Activated B cell treated with CpG ODN at 0.5 μM for 24 hours (primary cell): Measurements from ENCODE around the gene AGRN. TPM values are rescaled to one million over a fixed set of nuclear protein-coding genes. Genes with fewer than 3 reads are reported as not detected.

Experiments used
- ATAC-seq: fragments of 200-7000 bp; cut with Tn5 transposase; one replicate; pipeline ENCODE4 v1.10.0; 2021; ENCODE audit warnings: low read depth, mild to moderate bottlenecking, moderate library complexity
- CTCF ChIA-PET: fragments of 350-600 bp; sonication (Branson Sonifier 250); formaldehyde crosslinking; loops from one replicate; lab custom pipeline; 2021; ENCODE audit warnings: antibody characterized with exemption; lab: Charles Lee
- POLR2A ChIA-PET: fragments of 350-600 bp; sonication (Branson Sonifier 250); formaldehyde crosslinking; loops from one replicate; lab custom pipeline; 2021; ENCODE audit warnings: antibody characterized with exemption; lab: Charles Lee
- DNase-seq: peaks from one replicate; pipeline ENCODE4 v3.0.0; 2022
- H3K27ac Mint-ChIP-seq: one replicate; pipeline ENCODE4 v1.8.0; 2020; ENCODE audit warnings: mixed read lengths
- H3K27me3 Mint-ChIP-seq: one replicate; pipeline ENCODE4 v1.8.0; 2021; ENCODE audit warnings: mixed read lengths
- H3K36me3 Mint-ChIP-seq: one replicate; pipeline ENCODE4 v1.8.0; 2021; ENCODE audit warnings: low read depth, mixed read lengths
- H3K4me1 Mint-ChIP-seq: one replicate; pipeline ENCODE4 v1.8.0; 2021; ENCODE audit warnings: mixed read lengths
- H3K4me3 Mint-ChIP-seq: one replicate; pipeline ENCODE4 v1.8.0; 2020; ENCODE audit warnings: mild to moderate bottlenecking, mixed read lengths
- H3K9me3 Mint-ChIP-seq: one replicate; pipeline ENCODE4 v1.8.0; 2020; ENCODE audit warnings: mixed read lengths
- intact Hi-C: fragments of 100-400 bp; cut with micrococcal nuclease; formaldehyde crosslinking; loops from one replicate; pipeline ENCODE4 v1.15.1; 2024
- total RNA-seq: library from RNA; stranded (reverse); gene quantifications from 2 replicates; pipeline ENCODE4 v1.2.3, GENCODE V29; 2022
- TF ChIP-seq, protein P1 (sequence below): fragments of 200-600 bp; IDR thresholded peaks from one replicate; pipeline ENCODE4 v1.8.0; 2022; ENCODE audit warnings: antibody characterized with exemption, mild to moderate bottlenecking

Gene AGRN
- total RNA-seq, 1 donor from 2014 or later = 27.1 TPM

GRCh38 chr1:972726-973458 lies 47.0 kb upstream of the AGRN start:
- intact Hi-C loops = no loop called here
- Mint-ChIP-seq H3K27me3 (peaks cover 24% of the 10 kb centered on the region), H3K9me3 (no peaks in the 10 kb centered on the region), H3K4me3 (no peak overlapping the region), H3K4me1 (peaks cover 4% of the 10 kb centered on the region), H3K36me3 (no peaks in the 10 kb centered on the region), H3K27ac (no peak overlapping the region)
- ATAC-seq (no peak), DNase-seq (no peak)
- CTCF ChIA-PET = no interaction called here
- POLR2A ChIA-PET = interaction anchor here (0.6 kb wide), 1 partner anchor 165 kb away, joined by 6 read pairs; no protein-coding TSS in a partner anchor
- TF ChIP-seq, protein P1, sequence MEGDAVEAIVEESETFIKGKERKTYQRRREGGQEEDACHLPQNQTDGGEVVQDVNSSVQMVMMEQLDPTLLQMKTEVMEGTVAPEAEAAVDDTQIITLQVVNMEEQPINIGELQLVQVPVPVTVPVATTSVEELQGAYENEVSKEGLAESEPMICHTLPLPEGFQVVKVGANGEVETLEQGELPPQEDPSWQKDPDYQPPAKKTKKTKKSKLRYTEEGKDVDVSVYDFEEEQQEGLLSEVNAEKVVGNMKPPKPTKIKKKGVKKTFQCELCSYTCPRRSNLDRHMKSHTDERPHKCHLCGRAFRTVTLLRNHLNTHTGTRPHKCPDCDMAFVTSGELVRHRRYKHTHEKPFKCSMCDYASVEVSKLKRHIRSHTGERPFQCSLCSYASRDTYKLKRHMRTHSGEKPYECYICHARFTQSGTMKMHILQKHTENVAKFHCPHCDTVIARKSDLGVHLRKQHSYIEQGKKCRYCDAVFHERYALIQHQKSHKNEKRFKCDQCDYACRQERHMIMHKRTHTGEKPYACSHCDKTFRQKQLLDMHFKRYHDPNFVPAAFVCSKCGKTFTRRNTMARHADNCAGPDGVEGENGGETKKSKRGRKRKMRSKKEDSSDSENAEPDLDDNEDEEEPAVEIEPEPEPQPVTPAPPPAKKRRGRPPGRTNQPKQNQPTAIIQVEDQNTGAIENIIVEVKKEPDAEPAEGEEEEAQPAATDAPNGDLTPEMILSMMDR = no peak

GRCh38 chr1:973459-974292 lies 46.2 kb upstream of the AGRN start:
- TF ChIP-seq, protein P1 = no peak
- ChIA-PET POLR2A (no interaction called here), CTCF (interaction anchor here (3.4 kb wide), 1 partner anchor 68 kb away, joined by 10 read pairs; no protein-coding TSS in a partner anchor)
- H3K27me3 Mint-ChIP-seq = peaks cover 28% of the 10 kb centered on the region
- no peak overlapping the region for H3K27ac Mint-ChIP-seq
- intact Hi-C loops = no loop called here
- no peaks in the 10 kb centered on the region for H3K9me3 Mint-ChIP-seq
- DNase-seq (no peak), ATAC-seq (no peak)
- H3K4me3 Mint-ChIP-seq = no peak overlapping the region
- H3K36me3 Mint-ChIP-seq = no peaks in the 10 kb centered on the region
- H3K4me1 Mint-ChIP-seq = peaks cover 4% of the 10 kb centered on the region

- ATAC-seq (no peak), DNase-seq (no peak)
- Mint-ChIP-seq H3K4me3 (no peak overlapping the region), H3K27me3 (peaks cover 27% of the 10 kb centered on the region), H3K27ac (no peak overlapping the region), H3K9me3 (no peaks in the 10 kb centered on the region), H3K36me3 (no peaks in the 10 kb centered on the region), H3K4me1 (peaks cover 4% of the 10 kb centered on the region)
- ChIA-PET POLR2A (no interaction called here), CTCF (interaction anchor here (3.4 kb wide), 1 partner anchor 68 kb away, joined by 10 read pairs; no protein-coding TSS in a partner anchor)
- TF ChIP-seq, protein P1 = no peak
- intact Hi-C loops = no loop called here
Measured at GRCh38 chr1:974293-974640, 45.7 kb upstream of the AGRN start.

GRCh38 chr1:974687-975328 lies 45.1 kb upstream of the AGRN start:
- ATAC-seq = no peak
- ChIA-PET CTCF (interaction anchor here (3.4 kb wide), 1 partner anchor 69 kb away, joined by 10 read pairs; no protein-coding TSS in a partner anchor), POLR2A (no interaction called here)
- Mint-ChIP-seq H3K27ac (no peak overlapping the region), H3K27me3 (peaks cover 24% of the 10 kb centered on the region), H3K4me3 (no peak overlapping the region), H3K36me3 (no peaks in the 10 kb centered on the region), H3K4me1 (peaks cover 4% of the 10 kb centered on the region), H3K9me3 (no peaks in the 10 kb centered on the region)
- TF ChIP-seq, protein P1 = no peak
- no peak for DNase-seq
- intact Hi-C loops = no loop called here
